Fibroblast of lung (primary cell): ENCODE results near the gene MYO18B.

Experiments used
- EZH2 ChIP-seq: IDR thresholded peaks from 2 replicates; pipeline ENCODE4 v1.5.1; 2012; ENCODE audit warnings: low read length, control low read depth, mild to moderate bottlenecking; ENCODE audit errors: missing control alignments
- TF ChIP-seq, protein P1 (sequence below), 2 donors: IDR thresholded peaks in 1 of 2; conservative IDR thresholded peaks in 1 of 2; 1 replicate in 1 of 2; 2 replicates in 1 of 2; pipeline ENCODE4 v1.5.1; 2011 to 2012; ENCODE audit warnings: low read length in 2 of 2, control low read depth in 1 of 2, inconsistent platforms in 1 of 2, low read depth in 1 of 2, mild to moderate bottlenecking in 1 of 2

DNA sequence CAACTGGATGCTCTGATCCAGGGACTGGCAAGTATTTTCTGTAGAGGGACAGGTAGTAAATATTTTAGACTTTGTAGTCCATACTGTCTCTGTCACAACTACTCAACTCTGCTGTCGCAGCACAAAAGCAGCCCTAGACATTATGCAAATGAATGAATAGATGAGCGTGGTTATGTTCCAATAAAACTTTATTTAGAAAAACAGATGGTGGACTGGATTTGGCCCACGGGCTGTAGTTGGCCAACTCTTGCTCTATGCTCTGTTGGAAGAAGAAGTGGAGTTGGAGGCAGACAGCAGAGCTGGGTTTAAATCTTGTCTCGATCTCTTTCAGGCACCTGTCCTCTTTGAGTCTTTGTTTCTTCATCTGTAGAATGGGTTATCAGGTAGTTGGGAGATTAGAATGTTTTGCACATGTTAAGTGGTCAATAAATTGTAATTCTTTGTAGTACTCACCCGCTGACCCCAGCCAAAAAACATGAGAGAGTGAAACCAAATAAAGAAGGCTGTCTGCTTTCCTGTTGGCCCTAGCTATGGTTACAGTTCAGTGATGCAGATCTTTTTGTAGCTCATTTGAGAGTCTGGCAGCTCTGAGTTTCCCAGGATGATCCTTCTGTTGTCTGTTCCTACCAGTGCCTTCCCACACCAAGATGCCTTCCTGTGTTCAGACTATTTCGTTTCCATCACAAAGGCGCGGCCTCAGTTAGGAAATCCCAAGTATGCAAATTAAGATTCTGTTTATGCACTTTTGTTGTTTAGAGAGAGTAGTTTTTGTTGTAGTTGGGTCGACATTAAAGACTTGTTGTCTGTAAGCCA, 229.2 kb downstream of the MYO18B start:
- TF ChIP-seq, protein P1, sequence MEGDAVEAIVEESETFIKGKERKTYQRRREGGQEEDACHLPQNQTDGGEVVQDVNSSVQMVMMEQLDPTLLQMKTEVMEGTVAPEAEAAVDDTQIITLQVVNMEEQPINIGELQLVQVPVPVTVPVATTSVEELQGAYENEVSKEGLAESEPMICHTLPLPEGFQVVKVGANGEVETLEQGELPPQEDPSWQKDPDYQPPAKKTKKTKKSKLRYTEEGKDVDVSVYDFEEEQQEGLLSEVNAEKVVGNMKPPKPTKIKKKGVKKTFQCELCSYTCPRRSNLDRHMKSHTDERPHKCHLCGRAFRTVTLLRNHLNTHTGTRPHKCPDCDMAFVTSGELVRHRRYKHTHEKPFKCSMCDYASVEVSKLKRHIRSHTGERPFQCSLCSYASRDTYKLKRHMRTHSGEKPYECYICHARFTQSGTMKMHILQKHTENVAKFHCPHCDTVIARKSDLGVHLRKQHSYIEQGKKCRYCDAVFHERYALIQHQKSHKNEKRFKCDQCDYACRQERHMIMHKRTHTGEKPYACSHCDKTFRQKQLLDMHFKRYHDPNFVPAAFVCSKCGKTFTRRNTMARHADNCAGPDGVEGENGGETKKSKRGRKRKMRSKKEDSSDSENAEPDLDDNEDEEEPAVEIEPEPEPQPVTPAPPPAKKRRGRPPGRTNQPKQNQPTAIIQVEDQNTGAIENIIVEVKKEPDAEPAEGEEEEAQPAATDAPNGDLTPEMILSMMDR (conservative IDR thresholded peaks at IDR 0.05 in 1 of 2, IDR thresholded peaks at IDR 0.05 in 1 of 2; ENCODE audit: low read depth in 1 of 2, low read length in 2 of 2), result no peak
- TF ChIP-seq EZH2, result no peak
